Progenitor cell of endocrine pancreas (in vitro differentiated cells): Measurements from ENCODE around the gene DCLRE1B. TPM values are rescaled to one million over a fixed set of nuclear protein-coding genes. Genes with fewer than 3 reads are reported as not detected.

Experiments
- DNase-seq: peaks from one replicate; pipeline ENCODE4 v3.0.0; 2021; ENCODE audit warnings: low spot score; ENCODE audit not compliant: unreplicated experiment
- H3K27ac Mint-ChIP-seq: 2 replicates; pipeline ENCODE4 v1.8.0; 2021; ENCODE audit warnings: mild to moderate bottlenecking, moderate library complexity, mixed read lengths
- H3K27me3 Mint-ChIP-seq: 2 replicates; pipeline ENCODE4 v1.8.0; 2021; ENCODE audit warnings: mixed read lengths
- H3K36me3 Mint-ChIP-seq: 2 replicates; pipeline ENCODE4 v1.8.0; 2022; ENCODE audit warnings: mixed read lengths; ENCODE audit not compliant: insufficient read depth
- H3K4me1 Mint-ChIP-seq: 2 replicates; pipeline ENCODE4 v1.8.0; 2021; ENCODE audit warnings: low read depth, mixed read lengths
- H3K4me3 Mint-ChIP-seq: 2 replicates; pipeline ENCODE4 v1.8.0; 2021; ENCODE audit warnings: low read depth, mild to moderate bottlenecking, moderate library complexity, mixed read lengths
- H3K9me3 Mint-ChIP-seq: 2 replicates; pipeline ENCODE4 v1.8.0; 2021; ENCODE audit warnings: low read depth, mixed read lengths
- CTCF ChIP-seq: fragments of 200-600 bp; sonication (generic); IDR thresholded peaks from one replicate; pipeline ENCODE4 v1.5.0; 2021; ENCODE audit warnings: antibody characterized with exemption, mild to moderate bottlenecking; ENCODE audit not compliant: unreplicated experiment
- total RNA-seq: library from RNA; stranded (reverse); gene quantifications from 2 replicates; pipeline ENCODE4 v1.2.1, GENCODE V29; 2021

The DCLRE1B gene
- total RNA-seq, 1 donor from 2014 or later: 10.2 TPM

DNA sequence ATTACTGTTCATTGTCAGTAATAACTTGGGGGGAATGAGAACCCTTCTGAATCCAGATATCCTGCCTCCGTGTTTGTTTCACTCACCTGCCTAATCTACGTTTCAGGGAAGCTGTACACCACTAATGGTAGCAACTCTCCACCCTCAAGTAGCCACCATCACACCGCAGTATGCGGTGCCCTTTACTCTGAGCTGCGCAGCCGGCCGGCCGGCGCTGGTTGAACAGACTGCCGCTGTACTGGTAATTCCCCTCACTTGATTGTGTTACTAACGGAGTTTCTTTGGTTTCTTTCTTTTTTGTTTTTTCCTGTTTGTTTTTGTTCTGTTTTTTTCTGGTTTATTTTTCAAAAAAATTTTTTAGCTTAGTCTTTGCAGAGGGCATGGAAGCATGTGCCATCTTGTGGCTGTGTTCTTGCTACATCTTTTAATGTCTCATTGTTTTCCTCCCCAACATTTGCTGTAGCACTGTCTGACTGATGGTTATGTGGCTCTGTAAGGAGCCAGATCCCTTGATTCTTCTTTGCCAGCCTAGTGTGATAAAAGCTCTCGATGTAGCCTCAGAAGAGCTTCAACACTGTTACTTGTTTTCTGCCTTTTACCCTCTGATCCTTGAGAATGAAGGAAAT, 58.3 kb downstream of the DCLRE1B start:
- peaks cover 41% of the 10 kb centered on the region for H3K36me3 Mint-ChIP-seq

More for the DNA sequence above, 58.3 kb downstream of the DCLRE1B start:
- TF ChIP-seq CTCF: no peak
- DNase-seq: no peak
- Mint-ChIP-seq H3K4me1 (peaks cover 3% of the 10 kb centered on the region), H3K9me3 (peaks cover 4% of the 10 kb centered on the region), H3K27me3 (no peaks in the 10 kb centered on the region), H3K27ac (no peak overlapping the region), H3K4me3 (no peak overlapping the region)

Other genes with a start within 250 kb of the DCLRE1B start
- gene PHTF1, start 145.8 kb upstream of the DCLRE1B start, total RNA-seq: 51.3 and 51.9 TPM in 2 replicates
- 25.9 and 29.1 TPM in 2 replicates for gene RSBN1, start 92.8 kb upstream of the DCLRE1B start, total RNA-seq
- gene PTPN22, start 33.6 kb upstream of the DCLRE1B start, total RNA-seq: not detected in 2 replicates
- 0.16 and 0.67 TPM in 2 replicates for gene BCL2L15, start 17.7 kb upstream of the DCLRE1B start, total RNA-seq
- 20.2 and 23.4 TPM in 2 replicates for gene AP4B1, start 527 bp upstream of the DCLRE1B start, total RNA-seq
- gene HIPK1, start 24.0 kb downstream of the DCLRE1B start, total RNA-seq: 52.4 and 54.2 TPM in 2 replicates
- gene OLFML3, start 74.1 kb downstream of the DCLRE1B start, total RNA-seq: 12.9 and 14.7 TPM in 2 replicates
- 0.98 and 1.2 TPM in 2 replicates for gene SYT6, start 248.5 kb downstream of the DCLRE1B start, total RNA-seq